Neutrophil (primary cell): Measurements from ENCODE around the gene MED28.

Experiments used
- H3K27ac ChIP-seq: fragments of 200-600 bp; sonication (generic); 2 replicates; pipeline ENCODE4 v1.5.1; 2016; ENCODE audit warnings: mild to moderate bottlenecking, moderate library complexity
- H3K27me3 ChIP-seq: fragments of 200-600 bp; sonication (generic); 2 replicates; pipeline ENCODE4 v1.6.0; 2016; ENCODE audit warnings: mild to moderate bottlenecking
- H3K36me3 ChIP-seq: fragments of 200-600 bp; sonication (generic); 2 replicates; pipeline ENCODE4 v1.5.1; 2017
- H3K4me1 ChIP-seq, 2 experiments: fragments of 200-600 bp in 1 of 2; sonication (generic) in 1 of 2; 1 replicate in 1 of 2; 2 replicates in 1 of 2; pipeline versions ENCODE4 v1.5.1 to v1.6.1; 2013 to 2016; ENCODE audit warnings: low read depth in 1 of 2, low read length in 1 of 2, mild to moderate bottlenecking in 1 of 2, moderate library complexity in 1 of 2; ENCODE audit not compliant: control insufficient read depth in 1 of 2, insufficient read depth in 1 of 2
- H3K4me3 ChIP-seq, 2 experiments: fragments of 200-600 bp in 1 of 2; sonication (generic) in 1 of 2; 1 replicate in 1 of 2; 2 replicates in 1 of 2; pipeline ENCODE4 v1.5.1; 2013 to 2016; ENCODE audit warnings: low read depth in 1 of 2, low read length in 1 of 2, mild to moderate bottlenecking in 1 of 2, moderate library complexity in 1 of 2
- H3K9me3 ChIP-seq: fragments of 200-600 bp; sonication (generic); 2 replicates; pipeline ENCODE4 v1.5.1; 2016
- TF ChIP-seq, protein P1 (sequence below): fragments of 200-600 bp; sonication (generic); IDR thresholded peaks from 2 replicates; pipeline ENCODE4 v1.5.1; 2016; ENCODE audit warnings: antibody characterized with exemption

MED28 gene

DNA sequence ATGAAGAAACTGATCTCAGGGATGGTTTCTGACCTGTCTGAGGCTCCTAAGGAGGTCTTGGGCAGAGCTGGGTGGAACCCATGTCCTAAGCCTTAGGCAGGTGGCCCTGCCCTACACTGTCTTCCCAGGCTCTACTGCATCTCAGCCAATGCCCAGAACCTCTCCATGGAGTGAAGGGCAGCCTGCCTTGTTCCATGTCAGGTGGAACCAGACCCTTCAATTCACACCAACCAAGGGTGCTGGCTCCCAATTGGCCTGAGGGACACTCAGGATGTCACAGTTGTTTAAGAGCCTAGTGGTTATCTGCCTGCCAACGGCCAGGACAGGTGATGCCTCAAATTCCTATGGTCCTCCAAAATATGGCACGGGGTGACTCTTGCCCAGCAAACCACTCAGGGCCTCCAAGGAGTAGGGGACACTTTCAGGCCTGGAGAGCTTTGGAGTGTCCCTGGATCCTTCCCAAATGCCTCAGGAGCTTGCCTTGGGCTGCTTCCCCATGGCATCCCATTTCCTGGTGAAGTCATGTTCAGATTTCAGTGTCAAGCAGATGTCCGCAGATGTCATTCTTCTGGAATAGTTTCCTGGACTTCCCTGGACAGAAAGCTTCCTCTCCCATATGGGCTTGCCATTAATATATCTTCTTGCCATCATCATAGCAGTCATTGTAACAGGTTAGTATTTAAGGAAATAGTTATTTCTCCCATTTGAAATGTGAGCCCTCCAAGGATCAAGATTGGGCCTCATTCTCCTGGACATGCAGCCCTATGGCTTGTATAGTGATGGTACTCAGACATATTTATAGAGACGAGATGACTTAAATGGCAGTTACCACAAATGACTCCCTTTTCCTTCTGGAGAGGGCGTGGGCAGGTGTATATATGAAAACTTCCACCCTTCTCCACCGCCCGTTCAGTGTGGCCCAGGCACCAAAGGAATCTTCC lies 67.1 kb downstream of the MED28 start:
- TF ChIP-seq, protein P1, sequence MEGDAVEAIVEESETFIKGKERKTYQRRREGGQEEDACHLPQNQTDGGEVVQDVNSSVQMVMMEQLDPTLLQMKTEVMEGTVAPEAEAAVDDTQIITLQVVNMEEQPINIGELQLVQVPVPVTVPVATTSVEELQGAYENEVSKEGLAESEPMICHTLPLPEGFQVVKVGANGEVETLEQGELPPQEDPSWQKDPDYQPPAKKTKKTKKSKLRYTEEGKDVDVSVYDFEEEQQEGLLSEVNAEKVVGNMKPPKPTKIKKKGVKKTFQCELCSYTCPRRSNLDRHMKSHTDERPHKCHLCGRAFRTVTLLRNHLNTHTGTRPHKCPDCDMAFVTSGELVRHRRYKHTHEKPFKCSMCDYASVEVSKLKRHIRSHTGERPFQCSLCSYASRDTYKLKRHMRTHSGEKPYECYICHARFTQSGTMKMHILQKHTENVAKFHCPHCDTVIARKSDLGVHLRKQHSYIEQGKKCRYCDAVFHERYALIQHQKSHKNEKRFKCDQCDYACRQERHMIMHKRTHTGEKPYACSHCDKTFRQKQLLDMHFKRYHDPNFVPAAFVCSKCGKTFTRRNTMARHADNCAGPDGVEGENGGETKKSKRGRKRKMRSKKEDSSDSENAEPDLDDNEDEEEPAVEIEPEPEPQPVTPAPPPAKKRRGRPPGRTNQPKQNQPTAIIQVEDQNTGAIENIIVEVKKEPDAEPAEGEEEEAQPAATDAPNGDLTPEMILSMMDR = no peak
- Histone ChIP-seq H3K9me3 (no peaks in the 10 kb centered on the region), H3K4me1 (no peaks in the 10 kb centered on the region), H3K4me3 (no peak overlapping the region), H3K27ac (no peak overlapping the region), H3K27me3 (no peaks in the 10 kb centered on the region), H3K36me3 (no peaks in the 10 kb centered on the region)

DNA sequence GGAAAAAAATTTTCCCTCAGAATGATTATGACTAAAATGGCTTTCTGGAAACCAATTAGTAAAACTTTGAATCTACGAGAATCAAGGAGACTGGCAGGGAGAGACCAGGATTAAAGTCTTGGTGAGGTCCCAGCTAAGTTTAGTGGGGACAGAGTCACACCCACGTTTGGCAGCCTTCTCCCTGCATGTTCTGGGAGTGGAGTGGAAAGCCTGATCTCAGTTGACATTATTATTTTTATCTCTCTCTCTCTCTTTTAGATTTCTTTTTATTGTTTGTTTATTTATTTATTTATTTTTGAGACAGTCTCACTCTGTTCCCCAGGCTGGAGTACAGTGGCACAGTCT lies 67.8 kb downstream of the MED28 start:
- Histone ChIP-seq H3K27me3 (no peaks in the 10 kb centered on the region), H3K27ac (no peak overlapping the region), H3K4me3 (no peak overlapping the region), H3K36me3 (no peaks in the 10 kb centered on the region), H3K9me3 (no peaks in the 10 kb centered on the region), H3K4me1 (no peaks in the 10 kb centered on the region)
- TF ChIP-seq, protein P1 = no peak
